Measurements from ENCODE around the gene TAF11L8. TPM values are rescaled to one million over a fixed set of nuclear protein-coding genes. Genes with fewer than 3 reads are reported as not detected.
"Not testable (repeated sequence)": the region's sequence is repeated elsewhere in the genome, so short reads cannot be mapped to it uniquely, and the experiment has no call there.

Gene TAF11L8
- total and polyA plus RNA-seq, 2 experiments from 2014 or later = not detected

GRCh38 chr5:17604951-17605350 lies 14.2 kb upstream of the TAF11L8 start:
- no peaks in the 10 kb centered on the region; the same call in 2 of the 3 replicates for H3K4me1 Mint-ChIP-seq
- Histone ChIP-seq H3K27me3 (ENCODE audit: insufficient read depth) (no peaks in the 10 kb centered on the region), H3K4me1 (ENCODE audit: insufficient read depth) (no peaks in the 10 kb centered on the region), H3K4me3 (no peak overlapping the region), H3K9me2 (ENCODE audit: insufficient read depth) (no peaks in the 10 kb centered on the region), H3K36me3 (ENCODE audit: insufficient read depth) (no peaks in the 10 kb centered on the region), H3K79me2 (replicated peaks; ENCODE audit: insufficient read depth) (no peaks in the 10 kb centered on the region), H3K4me2 (no peak overlapping the region), H2AFZ (no peak overlapping the region), H3K27ac (ENCODE audit: low read depth) (no peak overlapping the region), H4K20me1 (replicated peaks; ENCODE audit: insufficient read depth) (no peaks in the 10 kb centered on the region), H3F3A (replicated peaks; ENCODE audit: low read depth) (no peaks in the 10 kb centered on the region)
- no peak for ATAC-seq
- no peak for TF ChIP-seq STAT1 (IDR thresholded peaks at IDR 0.05; ENCODE audit: unreplicated experiment)
- TF ChIP-seq, protein P1, sequence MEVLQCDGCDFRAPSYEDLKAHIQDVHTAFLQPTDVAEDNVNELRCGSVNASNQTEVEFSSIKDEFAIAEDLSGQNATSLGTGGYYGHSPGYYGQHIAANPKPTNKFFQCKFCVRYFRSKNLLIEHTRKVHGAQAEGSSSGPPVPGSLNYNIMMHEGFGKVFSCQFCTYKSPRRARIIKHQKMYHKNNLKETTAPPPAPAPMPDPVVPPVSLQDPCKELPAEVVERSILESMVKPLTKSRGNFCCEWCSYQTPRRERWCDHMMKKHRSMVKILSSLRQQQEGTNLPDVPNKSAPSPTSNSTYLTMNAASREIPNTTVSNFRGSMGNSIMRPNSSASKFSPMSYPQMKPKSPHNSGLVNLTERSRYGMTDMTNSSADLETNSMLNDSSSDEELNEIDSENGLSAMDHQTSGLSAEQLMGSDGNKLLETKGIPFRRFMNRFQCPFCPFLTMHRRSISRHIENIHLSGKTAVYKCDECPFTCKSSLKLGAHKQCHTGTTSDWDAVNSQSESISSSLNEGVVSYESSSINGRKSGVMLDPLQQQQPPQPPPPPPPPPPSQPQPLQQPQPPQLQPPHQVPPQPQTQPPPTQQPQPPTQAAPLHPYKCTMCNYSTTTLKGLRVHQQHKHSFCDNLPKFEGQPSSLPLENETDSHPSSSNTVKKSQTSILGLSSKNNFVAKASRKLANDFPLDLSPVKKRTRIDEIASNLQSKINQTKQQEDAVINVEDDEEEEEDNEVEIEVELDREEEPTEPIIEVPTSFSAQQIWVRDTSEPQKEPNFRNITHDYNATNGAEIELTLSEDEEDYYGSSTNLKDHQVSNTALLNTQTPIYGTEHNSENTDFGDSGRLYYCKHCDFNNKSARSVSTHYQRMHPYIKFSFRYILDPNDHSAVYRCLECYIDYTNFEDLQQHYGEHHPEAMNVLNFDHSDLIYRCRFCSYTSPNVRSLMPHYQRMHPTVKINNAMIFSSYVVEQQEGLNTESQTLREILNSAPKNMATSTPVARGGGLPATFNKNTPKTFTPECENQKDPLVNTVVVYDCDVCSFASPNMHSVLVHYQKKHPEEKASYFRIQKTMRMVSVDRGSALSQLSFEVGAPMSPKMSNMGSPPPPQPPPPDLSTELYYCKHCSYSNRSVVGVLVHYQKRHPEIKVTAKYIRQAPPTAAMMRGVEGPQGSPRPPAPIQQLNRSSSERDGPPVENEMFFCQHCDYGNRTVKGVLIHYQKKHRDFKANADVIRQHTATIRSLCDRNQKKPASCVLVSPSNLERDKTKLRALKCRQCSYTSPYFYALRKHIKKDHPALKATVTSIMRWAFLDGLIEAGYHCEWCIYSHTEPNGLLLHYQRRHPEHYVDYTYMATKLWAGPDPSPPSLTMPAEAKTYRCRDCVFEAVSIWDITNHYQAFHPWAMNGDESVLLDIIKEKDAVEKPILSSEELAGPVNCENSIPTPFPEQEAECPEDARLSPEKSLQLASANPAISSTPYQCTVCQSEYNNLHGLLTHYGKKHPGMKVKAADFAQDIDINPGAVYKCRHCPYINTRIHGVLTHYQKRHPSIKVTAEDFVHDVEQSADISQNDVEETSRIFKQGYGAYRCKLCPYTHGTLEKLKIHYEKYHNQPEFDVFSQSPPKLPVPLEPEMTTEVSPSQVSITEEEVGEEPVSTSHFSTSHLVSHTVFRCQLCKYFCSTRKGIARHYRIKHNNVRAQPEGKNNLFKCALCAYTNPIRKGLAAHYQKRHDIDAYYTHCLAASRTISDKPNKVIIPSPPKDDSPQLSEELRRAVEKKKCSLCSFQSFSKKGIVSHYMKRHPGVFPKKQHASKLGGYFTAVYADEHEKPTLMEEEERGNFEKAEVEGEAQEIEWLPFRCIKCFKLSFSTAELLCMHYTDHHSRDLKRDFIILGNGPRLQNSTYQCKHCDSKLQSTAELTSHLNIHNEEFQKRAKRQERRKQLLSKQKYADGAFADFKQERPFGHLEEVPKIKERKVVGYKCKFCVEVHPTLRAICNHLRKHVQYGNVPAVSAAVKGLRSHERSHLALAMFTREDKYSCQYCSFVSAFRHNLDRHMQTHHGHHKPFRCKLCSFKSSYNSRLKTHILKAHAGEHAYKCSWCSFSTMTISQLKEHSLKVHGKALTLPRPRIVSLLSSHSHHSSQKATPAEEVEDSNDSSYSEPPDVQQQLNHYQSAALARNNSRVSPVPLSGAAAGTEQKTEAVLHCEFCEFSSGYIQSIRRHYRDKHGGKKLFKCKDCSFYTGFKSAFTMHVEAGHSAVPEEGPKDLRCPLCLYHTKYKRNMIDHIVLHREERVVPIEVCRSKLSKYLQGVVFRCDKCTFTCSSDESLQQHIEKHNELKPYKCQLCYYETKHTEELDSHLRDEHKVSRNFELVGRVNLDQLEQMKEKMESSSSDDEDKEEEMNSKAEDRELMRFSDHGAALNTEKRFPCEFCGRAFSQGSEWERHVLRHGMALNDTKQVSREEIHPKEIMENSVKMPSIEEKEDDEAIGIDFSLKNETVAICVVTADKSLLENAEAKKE (CRISPR knock-in tag; IDR thresholded peaks at IDR 0.05) = no peak
- no peaks in the 10 kb centered on the region for H3K36me3 Mint-ChIP-seq (ENCODE audit: low read depth)
- H3K4me3 Mint-ChIP-seq = no peak overlapping the region
- no peak overlapping the region for H3K27ac Mint-ChIP-seq
- peaks cover 2% of the 10 kb centered on the region; the same call in 1 of the 3 replicates for H3K9me3 Mint-ChIP-seq
- DNase-seq (ENCODE audit: low spot score) = no peak
- H3K27me3 Mint-ChIP-seq (ENCODE audit: insufficient read depth, low read depth, poor library complexity) = peaks cover 2% of the 10 kb centered on the region

GRCh38 chr5:17603880-17604279 lies 13.1 kb upstream of the TAF11L8 start, which contains the start of gene TAF11L11:
TAF11L11 (plus strand) TSS chr5:17604183.
- not testable (repeated sequence) for H3K4me3 Mint-ChIP-seq; H2AFZ ChIP-seq; DNase-seq (ENCODE audit: low spot score); H3K4me3 ChIP-seq; H3K4me1 ChIP-seq (ENCODE audit: insufficient read depth); H3K9me2 ChIP-seq (ENCODE audit: insufficient read depth); H3K36me3 Mint-ChIP-seq (ENCODE audit: low read depth); H3K4me2 ChIP-seq; H3K4me1 Mint-ChIP-seq; H3F3A ChIP-seq (replicated peaks; ENCODE audit: low read depth); H3K79me2 ChIP-seq (replicated peaks; ENCODE audit: insufficient read depth); H3K27ac ChIP-seq (ENCODE audit: low read depth); ATAC-seq; H3K27me3 Mint-ChIP-seq (ENCODE audit: insufficient read depth, low read depth, poor library complexity); H3K27me3 ChIP-seq (ENCODE audit: insufficient read depth); H3K9me3 Mint-ChIP-seq; H4K20me1 ChIP-seq (replicated peaks; ENCODE audit: insufficient read depth); H3K36me3 ChIP-seq (ENCODE audit: insufficient read depth); H3K27ac Mint-ChIP-seq

GRCh38 chr5:17597728-17598127 lies 7.0 kb upstream of the TAF11L8 start, which contains the start of gene TAF11L10:
TAF11L10 (minus strand) TSS chr5:17597828.
- H3K27ac Mint-ChIP-seq; H4K20me1 ChIP-seq (replicated peaks; ENCODE audit: insufficient read depth); H2AFZ ChIP-seq; H3F3A ChIP-seq (replicated peaks; ENCODE audit: low read depth); H3K4me1 Mint-ChIP-seq; H3K36me3 Mint-ChIP-seq (ENCODE audit: low read depth); H3K4me3 ChIP-seq; H3K4me2 ChIP-seq; H3K4me1 ChIP-seq (ENCODE audit: insufficient read depth); H3K9me3 Mint-ChIP-seq; H3K36me3 ChIP-seq (ENCODE audit: insufficient read depth); H3K9me2 ChIP-seq (ENCODE audit: insufficient read depth); H3K27me3 Mint-ChIP-seq (ENCODE audit: insufficient read depth, low read depth, poor library complexity); ATAC-seq; H3K79me2 ChIP-seq (replicated peaks; ENCODE audit: insufficient read depth); H3K27ac ChIP-seq (ENCODE audit: low read depth); H3K4me3 Mint-ChIP-seq; H3K27me3 ChIP-seq (ENCODE audit: insufficient read depth); DNase-seq (ENCODE audit: low spot score): not testable (repeated sequence)

DNA sequence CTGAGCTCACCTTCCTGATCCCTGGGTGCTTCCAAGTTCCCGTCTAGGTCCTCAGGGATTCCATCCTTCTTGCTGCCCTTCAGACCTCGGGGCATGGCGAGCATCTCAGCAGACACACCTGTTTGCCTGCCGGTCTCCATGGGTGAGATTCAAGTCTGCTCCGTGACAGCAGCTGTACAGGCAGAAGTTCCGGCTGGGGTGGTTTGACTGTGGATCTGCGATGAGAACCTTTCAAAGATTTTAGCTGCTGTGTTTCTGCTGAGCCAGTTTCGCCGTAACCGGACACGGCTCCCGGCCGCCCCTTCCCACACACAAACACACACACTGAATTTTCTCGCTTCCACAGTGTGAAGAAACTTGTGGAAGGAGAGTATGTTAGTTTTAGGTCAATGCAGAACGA lies 3.5 kb upstream of the TAF11L8 start, which contains the start of gene TAF11L9:
TAF11L9 (minus strand) TSS at position 140 of the 400 bp plus-strand sequence.
- H3K4me2 ChIP-seq; H3F3A ChIP-seq (replicated peaks; ENCODE audit: low read depth): not testable (repeated sequence)

More for the DNA sequence above, 3.5 kb upstream of the TAF11L8 start, which contains the start of gene TAF11L9:
- not testable (repeated sequence) for H3K9me2 ChIP-seq (ENCODE audit: insufficient read depth); H3K27me3 Mint-ChIP-seq (ENCODE audit: insufficient read depth, low read depth, poor library complexity); H3K4me3 ChIP-seq; H3K36me3 ChIP-seq (ENCODE audit: insufficient read depth); H3K9me3 Mint-ChIP-seq; H3K27me3 ChIP-seq (ENCODE audit: insufficient read depth); H3K36me3 Mint-ChIP-seq (ENCODE audit: low read depth); H3K79me2 ChIP-seq (replicated peaks; ENCODE audit: insufficient read depth); ATAC-seq; H3K27ac Mint-ChIP-seq; H3K4me1 ChIP-seq (ENCODE audit: insufficient read depth); H3K4me3 Mint-ChIP-seq; DNase-seq (ENCODE audit: low spot score); H4K20me1 ChIP-seq (replicated peaks; ENCODE audit: insufficient read depth); H3K27ac ChIP-seq (ENCODE audit: low read depth); H3K4me1 Mint-ChIP-seq; H2AFZ ChIP-seq

Measured in GM23338 (cell line).